Fibroblast of lung (primary cell): ENCODE data around the gene TFAP2D.

Experiments
- EZH2 ChIP-seq: IDR thresholded peaks from 2 replicates; pipeline ENCODE4 v1.5.1; 2012; ENCODE audit warnings: low read length, control low read depth, mild to moderate bottlenecking; ENCODE audit errors: missing control alignments
- TF ChIP-seq, protein P1 (sequence below), 2 donors: IDR thresholded peaks in 1 of 2; conservative IDR thresholded peaks in 1 of 2; 1 replicate in 1 of 2; 2 replicates in 1 of 2; pipeline ENCODE4 v1.5.1; 2011 to 2012; ENCODE audit warnings: low read length in 2 of 2, control low read depth in 1 of 2, inconsistent platforms in 1 of 2, low read depth in 1 of 2, mild to moderate bottlenecking in 1 of 2

DNA sequence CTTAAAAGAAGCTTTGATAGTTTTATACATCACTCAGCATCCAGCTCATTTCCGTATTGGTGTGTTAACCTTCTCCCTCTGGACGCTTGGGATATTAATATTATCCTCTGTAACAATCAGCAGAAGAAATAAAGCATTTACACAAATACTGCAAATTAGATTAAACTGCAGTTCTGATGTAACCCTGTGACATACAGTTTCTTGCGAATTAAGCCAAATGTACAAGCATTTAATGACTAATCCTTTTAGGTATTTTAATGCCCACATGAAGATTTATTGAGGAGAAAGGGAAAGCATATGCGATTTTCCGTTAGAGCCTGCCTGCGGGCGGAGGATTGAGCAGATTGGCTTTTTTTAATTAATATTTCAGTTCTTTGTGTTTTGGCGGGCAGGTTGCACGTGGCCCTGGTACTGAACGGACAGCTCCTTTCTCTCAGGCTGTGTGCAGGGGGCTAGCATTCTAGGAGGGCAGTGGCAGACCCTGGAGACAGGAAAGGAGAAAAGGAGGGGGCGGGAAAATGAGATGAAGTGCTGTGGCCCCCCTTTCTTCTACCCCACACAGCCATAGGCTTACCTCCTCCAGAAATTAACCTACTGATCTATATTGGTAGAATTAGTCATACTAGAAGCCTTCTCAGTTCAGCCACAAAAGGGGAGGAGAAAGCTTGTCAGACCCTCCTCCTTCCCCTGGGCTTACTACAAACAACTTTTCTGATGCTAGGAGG lies 14.1 kb upstream of the TFAP2D start:
- TF ChIP-seq, protein P1, sequence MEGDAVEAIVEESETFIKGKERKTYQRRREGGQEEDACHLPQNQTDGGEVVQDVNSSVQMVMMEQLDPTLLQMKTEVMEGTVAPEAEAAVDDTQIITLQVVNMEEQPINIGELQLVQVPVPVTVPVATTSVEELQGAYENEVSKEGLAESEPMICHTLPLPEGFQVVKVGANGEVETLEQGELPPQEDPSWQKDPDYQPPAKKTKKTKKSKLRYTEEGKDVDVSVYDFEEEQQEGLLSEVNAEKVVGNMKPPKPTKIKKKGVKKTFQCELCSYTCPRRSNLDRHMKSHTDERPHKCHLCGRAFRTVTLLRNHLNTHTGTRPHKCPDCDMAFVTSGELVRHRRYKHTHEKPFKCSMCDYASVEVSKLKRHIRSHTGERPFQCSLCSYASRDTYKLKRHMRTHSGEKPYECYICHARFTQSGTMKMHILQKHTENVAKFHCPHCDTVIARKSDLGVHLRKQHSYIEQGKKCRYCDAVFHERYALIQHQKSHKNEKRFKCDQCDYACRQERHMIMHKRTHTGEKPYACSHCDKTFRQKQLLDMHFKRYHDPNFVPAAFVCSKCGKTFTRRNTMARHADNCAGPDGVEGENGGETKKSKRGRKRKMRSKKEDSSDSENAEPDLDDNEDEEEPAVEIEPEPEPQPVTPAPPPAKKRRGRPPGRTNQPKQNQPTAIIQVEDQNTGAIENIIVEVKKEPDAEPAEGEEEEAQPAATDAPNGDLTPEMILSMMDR (conservative IDR thresholded peaks at IDR 0.05 in 1 of 2, IDR thresholded peaks at IDR 0.05 in 1 of 2; ENCODE audit: low read depth in 1 of 2, low read length in 2 of 2), result no peak
- no peak for TF ChIP-seq EZH2
